Astrocyte (in vitro differentiated cells and primary cell): ENCODE measurements around the gene RPL7A.
"Not testable (repeated sequence)": the region's sequence is repeated elsewhere in the genome, so short reads cannot be mapped to it uniquely, and the experiment has no call there.

Source experiments
- EZH2 ChIP-seq: IDR thresholded peaks from 2 replicates; pipeline ENCODE4 v1.6.1; 2012; ENCODE audit warnings: mild to moderate bottlenecking, low read length, inconsistent platforms; ENCODE audit not compliant: insufficient read depth
- TF ChIP-seq, protein P1 (sequence below): IDR thresholded peaks from 2 replicates; pipeline ENCODE4 v1.5.1; 2011; ENCODE audit warnings: low read depth, mild to moderate bottlenecking, inconsistent platforms, low read length, moderate library complexity; ENCODE audit not compliant: insufficient read depth

DNA sequence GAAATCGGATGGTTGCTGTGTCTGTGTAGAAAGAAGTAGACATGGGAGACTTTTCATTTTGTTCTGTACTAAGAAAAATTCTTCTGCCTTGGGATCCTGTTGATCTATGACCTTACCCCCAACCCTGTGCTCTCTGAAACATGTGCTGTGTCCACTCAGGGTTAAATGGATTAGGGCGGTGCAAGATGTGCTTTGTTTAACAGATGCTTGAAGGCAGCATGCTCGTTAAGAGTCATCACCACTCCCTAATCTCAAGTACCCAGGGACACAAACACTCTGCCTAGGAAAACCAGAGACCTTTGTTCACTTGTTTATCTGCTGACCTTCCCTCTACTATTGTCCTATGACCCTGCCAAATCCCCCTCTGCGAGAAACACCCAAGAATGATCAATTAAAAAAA lies 43.4 kb downstream of the RPL7A start:
- not testable (repeated sequence) for TF ChIP-seq EZH2
- TF ChIP-seq, protein P1, sequence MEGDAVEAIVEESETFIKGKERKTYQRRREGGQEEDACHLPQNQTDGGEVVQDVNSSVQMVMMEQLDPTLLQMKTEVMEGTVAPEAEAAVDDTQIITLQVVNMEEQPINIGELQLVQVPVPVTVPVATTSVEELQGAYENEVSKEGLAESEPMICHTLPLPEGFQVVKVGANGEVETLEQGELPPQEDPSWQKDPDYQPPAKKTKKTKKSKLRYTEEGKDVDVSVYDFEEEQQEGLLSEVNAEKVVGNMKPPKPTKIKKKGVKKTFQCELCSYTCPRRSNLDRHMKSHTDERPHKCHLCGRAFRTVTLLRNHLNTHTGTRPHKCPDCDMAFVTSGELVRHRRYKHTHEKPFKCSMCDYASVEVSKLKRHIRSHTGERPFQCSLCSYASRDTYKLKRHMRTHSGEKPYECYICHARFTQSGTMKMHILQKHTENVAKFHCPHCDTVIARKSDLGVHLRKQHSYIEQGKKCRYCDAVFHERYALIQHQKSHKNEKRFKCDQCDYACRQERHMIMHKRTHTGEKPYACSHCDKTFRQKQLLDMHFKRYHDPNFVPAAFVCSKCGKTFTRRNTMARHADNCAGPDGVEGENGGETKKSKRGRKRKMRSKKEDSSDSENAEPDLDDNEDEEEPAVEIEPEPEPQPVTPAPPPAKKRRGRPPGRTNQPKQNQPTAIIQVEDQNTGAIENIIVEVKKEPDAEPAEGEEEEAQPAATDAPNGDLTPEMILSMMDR: not testable (repeated sequence)
